SK-N-SH (cell line): ENCODE results near the gene WWTR1. TPM values are rescaled to one million over a fixed set of nuclear protein-coding genes. Genes with fewer than 3 reads are reported as not detected.

Experiments
- CTCF ChIA-PET: fragments of 300-600, 350-600 bp; formaldehyde crosslinking; extraction: SDS; loops from one replicate; lab custom pipeline; 2021; lab: Yijun Ruan, JAX
- POLR2A ChIA-PET: fragments of 350-600 bp; sonication (Branson Sonifier 250); formaldehyde crosslinking; extraction: SDS; loops from one replicate; lab custom pipeline; 2020; ENCODE audit warnings: antibody characterized with exemption, inconsistent platforms; lab: Yijun Ruan, JAX
- DNase-seq: peaks from one replicate; pipeline ENCODE4 v3.0.0; 2012
- H2AFZ ChIP-seq: fragments of 200-600 bp; sonication (generic); 2 replicates; pipeline ENCODE4 v1.8.1; 2016; ENCODE audit warnings: antibody characterized with exemption, mild to moderate bottlenecking, low read depth
- H3F3A ChIP-seq: fragments of 200-600 bp; sonication (generic); replicated peaks from 2 replicates; pipeline ENCODE3; 2016; ENCODE audit warnings: antibody characterized with exemption, mild to moderate bottlenecking; ENCODE audit not compliant: insufficient read depth
- H3K27ac ChIP-seq, 2 experiments: fragments of 200-500 bp in 1 of 2; fragments of 200-600 bp in 1 of 2; sonication (Bioruptor generic) in 1 of 2; sonication (generic), shearing (Covaris generic) in 1 of 2; 2 replicates each; pipeline versions ENCODE4 v1.5.1 to v1.6.1; 2014 to 2016; ENCODE audit warnings: low read depth in 2 of 2, inconsistent platforms in 1 of 2, low read length in 1 of 2, mild to moderate bottlenecking in 1 of 2, mixed read lengths in 1 of 2
- H3K27me3 ChIP-seq: fragments of 200-600 bp; sonication (generic), shearing (Covaris generic); 2 replicates; pipeline ENCODE4 v1.6.1; 2016; ENCODE audit warnings: mixed run types; ENCODE audit not compliant: insufficient read depth
- H3K36me3 ChIP-seq, 2 experiments: fragments of 200-500 bp in 1 of 2; fragments of 200-600 bp in 1 of 2; sonication (Bioruptor generic) in 1 of 2; sonication (generic) in 1 of 2; replicated peaks in 1 of 2; 2 replicates each; pipeline versions ENCODE3 to v1.5.1; 2014 to 2016; ENCODE audit warnings: low read length in 1 of 2, mild to moderate bottlenecking in 1 of 2; ENCODE audit not compliant: insufficient read depth in 2 of 2, control insufficient read depth in 1 of 2
- H3K4me1 ChIP-seq, 2 experiments: fragments of 200-500 bp in 1 of 2; fragments of 200-600 bp in 1 of 2; sonication (Bioruptor generic) in 1 of 2; sonication (generic), shearing (Covaris generic) in 1 of 2; 2 replicates each; pipeline versions ENCODE4 v1.5.1 to v1.6.1; 2014 to 2016; ENCODE audit warnings: low read depth in 1 of 2, low read length in 1 of 2, mixed run types in 1 of 2; ENCODE audit not compliant: insufficient read depth in 2 of 2, control insufficient read depth in 1 of 2
- H3K4me2 ChIP-seq: fragments of 200-600 bp; sonication (generic), shearing (Covaris generic); 2 replicates; pipeline ENCODE4 v1.6.1; 2017; ENCODE audit warnings: mixed run types
- H3K4me3 ChIP-seq, 2 experiments: fragments of 200-500 bp in 1 of 2; fragments of 200-600 bp in 1 of 2; sonication (Bioruptor generic) in 1 of 2; sonication (generic), shearing (Covaris generic) in 1 of 2; 2 replicates each; pipeline versions ENCODE4 v1.5.1 to v1.8.1; 2014 to 2016; ENCODE audit warnings: low read depth in 2 of 2, inconsistent platforms in 1 of 2, low read length in 1 of 2, mild to moderate bottlenecking in 1 of 2, mixed read lengths in 1 of 2, moderate library complexity in 1 of 2
- H3K79me2 ChIP-seq: fragments of 200-600 bp; sonication (generic); 2 replicates; pipeline ENCODE4 v1.8.1; 2017; ENCODE audit warnings: mild to moderate bottlenecking; ENCODE audit not compliant: insufficient read depth
- H3K9ac ChIP-seq: fragments of 200-600 bp; sonication (generic); 2 replicates; pipeline ENCODE4 v1.6.1; 2017; ENCODE audit warnings: mixed run types
- H3K9me2 ChIP-seq: fragments of 200-600 bp; sonication (generic); 2 replicates; pipeline ENCODE4 v1.6.1; 2017; ENCODE audit warnings: mixed run types
- H3K9me3 ChIP-seq: fragments of 200-600 bp; sonication (generic); 2 replicates; pipeline ENCODE4 v1.6.1; 2017; ENCODE audit warnings: mixed run types, mild to moderate bottlenecking, moderate library complexity
- H4K20me1 ChIP-seq: fragments of 200-600 bp; sonication (generic); 2 replicates; pipeline ENCODE4 v1.6.1; 2017; ENCODE audit warnings: mild to moderate bottlenecking, mixed run types; ENCODE audit not compliant: insufficient read depth
- ELF1 ChIP-seq: IDR thresholded peaks from 2 replicates; pipeline ENCODE4 v1.4.0; 2012
- EP300 ChIP-seq, 2 experiments: IDR thresholded peaks; 2 replicates each; pipeline versions ENCODE4 v1.4.0 to v1.6.1; 2012; ENCODE audit warnings: borderline replicate concordance in 1 of 2, low read depth in 1 of 2, low read length in 1 of 2
- FOXJ3 ChIP-seq: sonication (generic); formaldehyde crosslinking; IDR thresholded peaks from 2 replicates; pipeline ENCODE4 v1.5.1; 2020; ENCODE audit warnings: mild to moderate bottlenecking, missing genetic modification reagents
- GABPA ChIP-seq: IDR thresholded peaks from 2 replicates; pipeline ENCODE4 v1.4.0; 2012; ENCODE audit warnings: low read depth, mild to moderate bottlenecking
- IRF3 ChIP-seq: fragments of 150-350 bp; IDR thresholded peaks from 2 replicates; pipeline ENCODE4 v1.6.1; 2016; ENCODE audit warnings: mild to moderate bottlenecking, low read depth, low read length
- JUND ChIP-seq: IDR thresholded peaks from 2 replicates; pipeline ENCODE4 v1.4.0; 2012
- MAX ChIP-seq: IDR thresholded peaks from 2 replicates; pipeline ENCODE4 v1.4.0; 2012; ENCODE audit warnings: low read depth
- MXI1 ChIP-seq: IDR thresholded peaks from 2 replicates; pipeline ENCODE4 v1.6.1; 2012; ENCODE audit warnings: mild to moderate bottlenecking, low read depth, low read length, improper control_type of control experiment
- NFIC ChIP-seq: IDR thresholded peaks from 2 replicates; pipeline ENCODE4 v1.4.0; 2012; ENCODE audit warnings: borderline replicate concordance
- PBX3 ChIP-seq: IDR thresholded peaks from 2 replicates; pipeline ENCODE4; 2012
- POLR2AphosphoS5 ChIP-seq: IDR thresholded peaks from 2 replicates; pipeline ENCODE4 v1.6.1; 2012; ENCODE audit warnings: low read depth, low read length
- RAD21 ChIP-seq: IDR thresholded peaks from 2 replicates; pipeline ENCODE4 v1.6.1; 2012; ENCODE audit warnings: mild to moderate bottlenecking, low read length
- RCOR1 ChIP-seq: fragments of 150-350 bp; IDR thresholded peaks from 2 replicates; pipeline ENCODE4 v1.6.1; 2017; ENCODE audit warnings: antibody characterized with exemption, low read length
- REST ChIP-seq: IDR thresholded peaks from 2 replicates; pipeline ENCODE4 v1.6.1; 2012; ENCODE audit warnings: mild to moderate bottlenecking, low read depth, low read length, moderate library complexity
- RFX5 ChIP-seq: IDR thresholded peaks from 2 replicates; pipeline ENCODE4 v1.6.1; 2012; ENCODE audit warnings: mild to moderate bottlenecking, improper control_type of control experiment, low read length
- SMC3 ChIP-seq: IDR thresholded peaks from 2 replicates; pipeline ENCODE4 v1.6.1; 2012; ENCODE audit warnings: low read depth, low read length, improper control_type of control experiment
- TAF1 ChIP-seq: IDR thresholded peaks from 2 replicates; pipeline ENCODE4 v1.6.1; 2012; ENCODE audit warnings: low read depth, mild to moderate bottlenecking, low read length, moderate library complexity, borderline replicate concordance
- TCF12 ChIP-seq: IDR thresholded peaks from 2 replicates; pipeline ENCODE4 v1.4.0; 2012
- TEAD4 ChIP-seq: IDR thresholded peaks from 2 replicates; pipeline ENCODE4 v1.4.0; 2012; ENCODE audit warnings: mild to moderate bottlenecking, borderline replicate concordance; ENCODE audit not compliant: insufficient read depth
- ZBTB33 ChIP-seq: IDR thresholded peaks from 2 replicates; pipeline ENCODE4 v1.4.0; 2012; ENCODE audit warnings: low read depth, borderline replicate concordance
- WGBS: methylation state at CpG from one replicate; pipeline ENCODE4 v1.1.6; 2017; ENCODE audit warnings: low lambda C conversion rate; 5-methylcytosine and 5-hydroxymethylcytosine counted together
- polyA plus RNA-seq, 3 experiments: library from polyadenylated mRNA; depleted of rRNA; stranded (reverse); fragments of >200 nt; gene quantifications; 2 replicates each; pipeline ENCODE4 v1.2.3, GENCODE V29; 2012

Gene WWTR1
- polyA plus RNA-seq, 1 of the 3 experiments (the other 2 are of a cell fraction) = 60.6 TPM

- Histone ChIP-seq H3K4me1 (peaks cover 4 to 12% of the 10 kb centered on the region in 2 experiments; a peak in 2 of 4 replicates), H3K9ac (no peak overlapping the region), H3K27me3 (no peaks in the 10 kb centered on the region), H2AFZ (no peak overlapping the region), H4K20me1 (peaks cover 8% of the 10 kb centered on the region), H3K79me2 (peaks cover 24% of the 10 kb centered on the region), H3K4me3 (no peak overlapping the region), H3K9me3 (no peaks in the 10 kb centered on the region), H3K27ac (no peak overlapping the region), H3F3A (peaks cover 7% of the 10 kb centered on the region), H3K36me3 (no peaks in the 10 kb centered on the region), H3K4me2 (no peak overlapping the region), H3K9me2 (no peaks in the 10 kb centered on the region)
- TF ChIP-seq ELF1 (no peak), IRF3 (no peak), EP300 (IDR thresholded peaks at IDR 0.05; ENCODE audit: borderline replicate concordance in 1 of 2, low read depth in 1 of 2, low read length in 1 of 2) (no peak), RCOR1 (no peak), MXI1 (no peak), TAF1 (no peak), ZBTB33 (no peak), NFIC (no peak), RFX5 (no peak), TEAD4 (no peak), PBX3 (no peak), MAX (no peak), JUND (no peak), TCF12 (no peak), GABPA (no peak), RAD21 (no peak), SMC3 (no peak), POLR2AphosphoS5 (no peak), FOXJ3 (CRISPR knock-in tag) (no peak), REST (no peak)
- WGBS = 53% methylated on average over 1 of the region's 1 CpG
- POLR2A ChIA-PET = no interaction called here
- DNase-seq = no peak
- CTCF ChIA-PET = interaction anchor here (1.5 kb wide), 1 partner anchor 22 kb away, joined by 3 read pairs; no protein-coding TSS in a partner anchor
Measured at GRCh38 chr3:149660462-149660861, 2.6 kb upstream of the WWTR1 start.
